ENCODE measurements around the gene TBXAS1.

GRCh38 chr7:139828446-139828845, 618 bp upstream of the TBXAS1 start:
- no peak for TF ChIP-seq CTCF (IDR thresholded peaks at IDR 0.05)
- TF ChIP-seq POLR2A (IDR thresholded peaks at IDR 0.05): no peak
